NT2/D1 (cell line): ENCODE measurements around the gene MYO1E.

Source experiments
- DNase-seq: peaks from one replicate; pipeline ENCODE4 v3.0.0-alpha.2; 2011; ENCODE audit warnings: low read depth, low spot score
- H3K27me3 ChIP-seq: 2 replicates; pipeline ENCODE4 v1.6.0; 2011; ENCODE audit warnings: mild to moderate bottlenecking; ENCODE audit not compliant: insufficient read length, insufficient read depth
- H3K36me3 ChIP-seq: 2 replicates; pipeline ENCODE4 v1.6.1; 2011; ENCODE audit warnings: mild to moderate bottlenecking, low read length, mixed read lengths; ENCODE audit not compliant: insufficient read depth, insufficient read length
- H3K4me1 ChIP-seq: 2 replicates; pipeline ENCODE4 v1.5.1; 2011; ENCODE audit not compliant: insufficient read depth, insufficient read length
- H3K4me3 ChIP-seq: 2 replicates; pipeline ENCODE4 v1.5.1; 2011; ENCODE audit warnings: low read depth; ENCODE audit not compliant: insufficient read length
- H3K9ac ChIP-seq: 2 replicates; pipeline ENCODE4 v1.6.0; 2011; ENCODE audit warnings: low read depth; ENCODE audit not compliant: insufficient read length
- H3K9me3 ChIP-seq: 2 replicates; pipeline ENCODE4 v1.5.1; 2011; ENCODE audit warnings: mild to moderate bottlenecking, low read length; ENCODE audit not compliant: insufficient read depth
- SUZ12 ChIP-seq: IDR thresholded peaks from 2 replicates; pipeline ENCODE4 v1.6.1; 2011; ENCODE audit not compliant: insufficient read length, insufficient read depth; ENCODE audit errors: extremely low read depth
- YY1 ChIP-seq: IDR thresholded peaks from 2 replicates; pipeline ENCODE4 v1.6.1; 2011; ENCODE audit not compliant: insufficient read length, insufficient read depth
- ZNF274 ChIP-seq: IDR thresholded peaks from 2 replicates; pipeline ENCODE4 v1.6.1; 2011; ENCODE audit warnings: mild to moderate bottlenecking, low read depth, low read length

MYO1E gene

GRCh38 chr15:59303633-59304032, 69.0 kb downstream of the MYO1E start:
- no peaks in the 10 kb centered on the region for H3K27me3 ChIP-seq
- H3K36me3 ChIP-seq: no peaks in the 10 kb centered on the region
- no peak overlapping the region for H3K9ac ChIP-seq
- H3K4me3 ChIP-seq: no peak overlapping the region
- TF ChIP-seq SUZ12 (no peak), YY1 (no peak), ZNF274 (no peak)
- no peaks in the 10 kb centered on the region for H3K4me1 ChIP-seq
- H3K9me3 ChIP-seq: no peaks in the 10 kb centered on the region
- no peak for DNase-seq

GRCh38 chr15:59303136-59303535, 69.5 kb downstream of the MYO1E start:
- Histone ChIP-seq H3K36me3 (no peaks in the 10 kb centered on the region), H3K27me3 (no peaks in the 10 kb centered on the region), H3K4me1 (no peaks in the 10 kb centered on the region), H3K4me3 (no peak overlapping the region), H3K9me3 (no peaks in the 10 kb centered on the region), H3K9ac (no peak overlapping the region)
- DNase-seq: no peak
- no peak for TF ChIP-seq SUZ12
- no peak for TF ChIP-seq ZNF274
- no peak for TF ChIP-seq YY1

- TF ChIP-seq ZNF274: no peak
- TF ChIP-seq SUZ12: no peak
- TF ChIP-seq YY1: no peak
- Histone ChIP-seq H3K9ac (no peak overlapping the region), H3K4me3 (no peak overlapping the region), H3K36me3 (no peaks in the 10 kb centered on the region), H3K4me1 (no peaks in the 10 kb centered on the region), H3K27me3 (no peaks in the 10 kb centered on the region), H3K9me3 (no peaks in the 10 kb centered on the region)
- no peak for DNase-seq
These were observed 71.1 kb downstream of the MYO1E start for GRCh38 chr15:59301527-59301926.

- Histone ChIP-seq H3K36me3 (no peaks in the 10 kb centered on the region), H3K4me3 (no peak overlapping the region), H3K27me3 (no peaks in the 10 kb centered on the region), H3K4me1 (no peaks in the 10 kb centered on the region), H3K9me3 (no peaks in the 10 kb centered on the region), H3K9ac (no peak overlapping the region)
- DNase-seq: no peak
- TF ChIP-seq YY1 (no peak), SUZ12 (no peak), ZNF274 (no peak)
These were observed 72.0 kb downstream of the MYO1E start for GRCh38 chr15:59300618-59301139.

GRCh38 chr15:59299929-59300617, 72.6 kb downstream of the MYO1E start:
- no peak for DNase-seq
- Histone ChIP-seq H3K4me1 (no peaks in the 10 kb centered on the region), H3K4me3 (no peak overlapping the region), H3K9ac (no peak overlapping the region), H3K36me3 (no peaks in the 10 kb centered on the region), H3K9me3 (no peaks in the 10 kb centered on the region), H3K27me3 (no peaks in the 10 kb centered on the region)
- no peak for TF ChIP-seq ZNF274
- no peak for TF ChIP-seq SUZ12
- no peak for TF ChIP-seq YY1

GRCh38 chr15:59298854-59299250, 73.8 kb downstream of the MYO1E start:
- TF ChIP-seq SUZ12 (no peak), YY1 (no peak), ZNF274 (no peak)
- H3K4me3 ChIP-seq: no peak overlapping the region

GRCh38 chr15:59298225-59298853, 74.3 kb downstream of the MYO1E start:
- Histone ChIP-seq H3K36me3 (no peaks in the 10 kb centered on the region), H3K9me3 (no peaks in the 10 kb centered on the region), H3K9ac (no peak overlapping the region), H3K27me3 (no peaks in the 10 kb centered on the region), H3K4me3 (no peak overlapping the region), H3K4me1 (peaks cover 5% of the 10 kb centered on the region)
- no peak for TF ChIP-seq YY1
- no peak for TF ChIP-seq ZNF274
- TF ChIP-seq SUZ12: no peak
- DNase-seq: no peak

More at GRCh38 chr15:59298854-59299250, 73.8 kb downstream of the MYO1E start:
- no peaks in the 10 kb centered on the region for H3K9me3 ChIP-seq
- H3K27me3 ChIP-seq: no peaks in the 10 kb centered on the region
- H3K4me1 ChIP-seq: peaks cover 5% of the 10 kb centered on the region
- no peaks in the 10 kb centered on the region for H3K36me3 ChIP-seq
- no peak for DNase-seq
- H3K9ac ChIP-seq: no peak overlapping the region
